IPS-NIHi7 (cell line): ENCODE results near the gene NUP88.

Experiments used
- DNase-seq: peaks from one replicate; pipeline ENCODE4 v3.0.0; 2012; ENCODE audit warnings: mixed read lengths; ENCODE audit errors: extremely low spot score

Gene NUP88

GRCh38 chr17:5419959-5420653 lies 644 bp upstream of the NUP88 start, which contains the start of gene RPAIN:
RPAIN (plus strand) TSS chr17:5420182; CDS start chr17:5420211, 29 bp downstream.
- DNase-seq, result peak; percentile 87

- DNase-seq, result no peak
Measured at GRCh38 chr17:5418858-5419355, 555 bp downstream of the NUP88 start.

GRCh38 chr17:5416901-5417300 lies 2.6 kb downstream of the NUP88 start:
- no peak for DNase-seq

- DNase-seq, result no peak
Measured at GRCh38 chr17:5413682-5414081, 5.8 kb downstream of the NUP88 start.

- no peak for DNase-seq
Measured at GRCh38 chr17:5410594-5411272, 8.7 kb downstream of the NUP88 start.

GRCh38 chr17:5408186-5408585 lies 11.3 kb downstream of the NUP88 start:
- no peak for DNase-seq

GRCh38 chr17:5405400-5405799 lies 14.1 kb downstream of the NUP88 start:
- DNase-seq, result no peak

GRCh38 chr17:5399767-5400166 lies 19.7 kb downstream of the NUP88 start:
- DNase-seq, result no peak

GRCh38 chr17:5396612-5397011 lies 22.9 kb downstream of the NUP88 start:
- no peak for DNase-seq

GRCh38 chr17:5391678-5392077 lies 27.8 kb downstream of the NUP88 start:
- DNase-seq, result no peak

- DNase-seq, result no peak
Measured at GRCh38 chr17:5381542-5381941, 37.9 kb downstream of the NUP88 start.

- DNase-seq, result no peak
Measured at GRCh38 chr17:5380491-5381135, 38.8 kb downstream of the NUP88 start.

- DNase-seq, result no peak
Measured at GRCh38 chr17:5379351-5380107, 39.9 kb downstream of the NUP88 start.

GRCh38 chr17:5378566-5379207 lies 40.8 kb downstream of the NUP88 start:
- DNase-seq, result no peak

GRCh38 chr17:5373112-5373511 lies 46.4 kb downstream of the NUP88 start:
- DNase-seq, result no peak

GRCh38 chr17:5370411-5370810 lies 49.1 kb downstream of the NUP88 start:
- DNase-seq, result no peak

- no peak for DNase-seq
Measured at GRCh38 chr17:5365831-5366230, 53.6 kb downstream of the NUP88 start.

- no peak for DNase-seq
Measured at GRCh38 chr17:5364696-5365095, 54.8 kb downstream of the NUP88 start.

GRCh38 chr17:5364156-5364555 lies 55.3 kb downstream of the NUP88 start:
- no peak for DNase-seq

GRCh38 chr17:5362162-5362811 lies 57.2 kb downstream of the NUP88 start:
- peak; percentile 47 for DNase-seq

GRCh38 chr17:5361426-5361825 lies 58.0 kb downstream of the NUP88 start:
- DNase-seq, result peak; percentile 45
